ENCODE results near the gene IL1RAPL2.
A peak's percentile ranks its signal among the peaks of the same experiment; 100 is the strongest.
"Not testable (repeated sequence)": the region's sequence is repeated elsewhere in the genome, so short reads cannot be mapped to it uniquely, and the experiment has no call there.

Gene IL1RAPL2

GRCh38 chrX:105662248-105662647, 1096.2 kb downstream of the IL1RAPL2 start:
- no peak overlapping the region for H3K4me3 ChIP-seq (ENCODE audit: low read depth, low read length)
- no peak for TF ChIP-seq POLR2A (IDR thresholded peaks at IDR 0.05; ENCODE audit: extremely low read depth, insufficient read length)
- no peak for TF ChIP-seq MAX (IDR thresholded peaks at IDR 0.05; ENCODE audit: low read depth, low read length)
- no peak for TF ChIP-seq CTCF (IDR thresholded peaks at IDR 0.05; ENCODE audit: low read depth, low read length)
- no peak for TF ChIP-seq MYC (IDR thresholded peaks at IDR 0.05; ENCODE audit: low read depth, low read length)
- no peak for DNase-seq (ENCODE audit: low read depth)

GRCh38 chrX:105664243-105664642, 1098.2 kb downstream of the IL1RAPL2 start:
- TF ChIP-seq POLR2A (IDR thresholded peaks at IDR 0.05; ENCODE audit: extremely low read depth, insufficient read length) (no peak), CTCF (IDR thresholded peaks at IDR 0.05; ENCODE audit: low read depth, low read length) (no peak), MYC (IDR thresholded peaks at IDR 0.05; ENCODE audit: low read depth, low read length) (no peak), MAX (IDR thresholded peaks at IDR 0.05; ENCODE audit: low read depth, low read length) (no peak)
- DNase-seq (ENCODE audit: low read depth), result no peak
- H3K4me3 ChIP-seq (ENCODE audit: low read depth, low read length), result no peak overlapping the region

GRCh38 chrX:105684288-105684687, 1118.3 kb downstream of the IL1RAPL2 start:
- not testable (repeated sequence) for DNase-seq (ENCODE audit: low read depth)

GRCh38 chrX:105694839-105695238, 1128.8 kb downstream of the IL1RAPL2 start:
- no peak overlapping the region for H3K4me3 ChIP-seq (ENCODE audit: low read depth, low read length)
- TF ChIP-seq MAX (IDR thresholded peaks at IDR 0.05; ENCODE audit: low read depth, low read length) (no peak), MYC (IDR thresholded peaks at IDR 0.05; ENCODE audit: low read depth, low read length) (no peak), CTCF (IDR thresholded peaks at IDR 0.05; ENCODE audit: low read depth, low read length) (no peak), POLR2A (IDR thresholded peaks at IDR 0.05; ENCODE audit: extremely low read depth, insufficient read length) (no peak)
- DNase-seq (ENCODE audit: low read depth), result no peak

More at GRCh38 chrX:105684288-105684687, 1118.3 kb downstream of the IL1RAPL2 start:
- not testable (repeated sequence) for H3K4me3 ChIP-seq (ENCODE audit: low read depth, low read length)

- no peak for DNase-seq (ENCODE audit: low read depth)
- no peak for TF ChIP-seq CTCF (IDR thresholded peaks at IDR 0.05; ENCODE audit: low read depth, low read length)
- TF ChIP-seq POLR2A (IDR thresholded peaks at IDR 0.05; ENCODE audit: extremely low read depth, insufficient read length), result no peak
These were observed 1129.5 kb downstream of the IL1RAPL2 start for GRCh38 chrX:105695451-105695850.

GRCh38 chrX:105696870-105697269, 1130.9 kb downstream of the IL1RAPL2 start:
- TF ChIP-seq POLR2A (IDR thresholded peaks at IDR 0.05; ENCODE audit: extremely low read depth, insufficient read length) (no peak), CTCF (IDR thresholded peaks at IDR 0.05; ENCODE audit: low read depth, low read length) (no peak), MAX (IDR thresholded peaks at IDR 0.05; ENCODE audit: low read depth, low read length) (no peak), MYC (IDR thresholded peaks at IDR 0.05; ENCODE audit: low read depth, low read length) (no peak)
- H3K4me3 ChIP-seq (ENCODE audit: low read depth, low read length), result no peak overlapping the region
- peak; percentile 0 for DNase-seq (ENCODE audit: low read depth)

More at GRCh38 chrX:105695451-105695850, 1129.5 kb downstream of the IL1RAPL2 start:
- no peak overlapping the region for H3K4me3 ChIP-seq (ENCODE audit: low read depth, low read length)

Data from NB4 (cell line).